Thoracic aorta (tissue), 2 donors: ENCODE results near the gene PPIL6. TPM values are rescaled to one million over a fixed set of nuclear protein-coding genes. Genes with fewer than 3 reads are reported as not detected.
"Not testable (repeated sequence)": the region's sequence is repeated elsewhere in the genome, so short reads cannot be mapped to it uniquely, and the experiment has no call there.

Source experiments
- ATAC-seq: fragments of 150-250 bp; one replicate; pipeline ENCODE4 v1.8.0; 2017; ENCODE audit warnings: low read depth; ENCODE audit not compliant: insufficient number of reproducible peaks, low FRiP score
- DNase-seq: peaks from one replicate; pipeline ENCODE4 v3.0.0-alpha.2; 2020; ENCODE audit warnings: low spot score
- H3K27ac ChIP-seq, 2 donors: fragments of 200-600 bp; sonication (generic); 1 replicate in 1 of 2; 2 replicates in 1 of 2; pipeline ENCODE4 v1.5.1; 2016; ENCODE audit warnings: mild to moderate bottlenecking in 2 of 2, moderate library complexity in 2 of 2
- H3K27me3 ChIP-seq: fragments of 200-600 bp; sonication (generic); replicated peaks from 2 replicates; pipeline ENCODE4 v1.6.0; 2016; ENCODE audit warnings: mild to moderate bottlenecking; ENCODE audit not compliant: insufficient read depth
- H3K36me3 ChIP-seq: fragments of 200-600 bp; sonication (generic); one replicate; pipeline ENCODE4 v1.5.1; 2016
- H3K4me1 ChIP-seq, 2 donors: fragments of 200-600 bp; sonication (generic); 1 replicate in 1 of 2; 2 replicates in 1 of 2; pipeline versions ENCODE4 v1.5.1 to v1.6.0; 2016; ENCODE audit warnings: low read depth in 2 of 2, mild to moderate bottlenecking in 1 of 2; ENCODE audit not compliant: control insufficient read depth in 1 of 2
- H3K4me3 ChIP-seq: fragments of 200-600 bp; sonication (generic); 2 replicates; pipeline ENCODE4 v1.5.1; 2016; ENCODE audit warnings: mild to moderate bottlenecking
- H3K9me3 ChIP-seq: fragments of 200-600 bp; sonication (generic); 2 replicates; pipeline ENCODE4 v1.5.1; 2016
- CTCF ChIP-seq: fragments of 200-600 bp; sonication (generic); IDR thresholded peaks from one replicate; pipeline ENCODE4 v1.5.1; 2019; ENCODE audit warnings: antibody characterized with exemption
- total RNA-seq, 2 donors: library from RNA; depleted of rRNA; stranded (reverse); fragments of >200 nt; gene quantifications; one replicate each; pipeline versions ENCODE4 v1.1.0 to v1.2.3, GENCODE V29; 2016

Gene PPIL6
- total RNA-seq, 2 donors from 2014 or later, result 2.2 to 5.8 TPM

GRCh38 chr6:109372130-109372529, 68.3 kb downstream of the PPIL6 start:
- Histone ChIP-seq H3K27ac (no peak overlapping the region), H3K4me1 (peaks cover 19 to 35% of the 10 kb centered on the region in 2 donors), H3K4me3 (no peak overlapping the region), H3K27me3 (no peaks in the 10 kb centered on the region), H3K9me3 (no peaks in the 10 kb centered on the region), H3K36me3 (peaks cover 53% of the 10 kb centered on the region)
- no peak for TF ChIP-seq CTCF
- no peak for ATAC-seq
- no peak for DNase-seq

DNA sequence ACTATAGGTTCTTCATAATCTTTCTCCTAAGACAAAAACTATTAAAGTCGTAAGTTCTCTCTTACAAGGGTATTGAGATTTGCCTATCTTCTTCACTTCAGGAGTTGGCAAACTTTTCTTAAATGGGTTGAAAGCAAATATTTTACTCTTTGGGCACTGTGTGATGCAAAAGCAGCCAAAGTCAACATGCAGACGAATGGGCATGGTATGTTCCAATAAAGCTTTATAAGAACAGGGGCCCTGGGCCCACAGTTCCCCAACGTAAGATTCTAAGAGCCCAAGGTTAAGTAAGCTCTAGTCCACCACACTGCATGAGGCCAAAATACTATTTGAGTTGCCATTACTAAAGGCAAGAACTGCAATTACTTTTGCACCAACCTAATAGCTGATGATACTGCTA, 69.6 kb downstream of the PPIL6 start:
- Histone ChIP-seq H3K9me3 (no peaks in the 10 kb centered on the region), H3K4me3 (no peak overlapping the region), H3K27ac (no peak overlapping the region), H3K27me3 (no peaks in the 10 kb centered on the region), H3K4me1 (peaks cover 19 to 35% of the 10 kb centered on the region in 2 donors), H3K36me3 (peaks cover 49% of the 10 kb centered on the region)
- ATAC-seq (no peak), DNase-seq (no peak)
- no peak for TF ChIP-seq CTCF

DNA sequence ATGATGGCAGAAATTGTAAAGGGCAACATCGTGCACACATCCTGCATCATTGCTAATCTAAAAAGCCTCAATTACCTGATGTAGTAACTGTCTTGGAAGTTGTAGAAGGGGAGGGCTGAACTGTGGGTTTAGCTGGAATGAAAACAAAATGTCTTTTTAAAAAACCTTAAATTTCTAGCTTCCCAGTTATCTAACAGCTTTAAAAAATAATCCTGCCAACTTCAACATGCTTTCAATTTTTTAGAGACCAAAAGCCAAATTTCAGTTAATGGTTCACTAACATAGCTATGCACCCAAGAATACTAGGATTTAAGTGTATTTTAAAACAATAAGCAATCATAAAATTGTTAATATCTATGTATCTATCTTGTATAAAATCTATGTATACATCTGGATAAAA, 70.1 kb downstream of the PPIL6 start:
- TF ChIP-seq CTCF, result no peak
- peaks cover 49% of the 10 kb centered on the region for H3K36me3 ChIP-seq
- H3K4me1 ChIP-seq, result peaks cover 19 to 35% of the 10 kb centered on the region in 2 donors
- no peak for ATAC-seq
- no peaks in the 10 kb centered on the region for H3K9me3 ChIP-seq
- DNase-seq, result no peak
- H3K27me3 ChIP-seq, result no peaks in the 10 kb centered on the region
- H3K4me3 ChIP-seq, result no peak overlapping the region
- no peak overlapping the region for H3K27ac ChIP-seq

- no peaks in the 10 kb centered on the region for H3K27me3 ChIP-seq
- ATAC-seq, result no peak
- no peak for DNase-seq
- H3K36me3 ChIP-seq, result peaks cover 47% of the 10 kb centered on the region
- H3K27ac ChIP-seq, result no peak overlapping the region
- H3K4me1 ChIP-seq, result peaks cover 19 to 31% of the 10 kb centered on the region in 2 donors
- TF ChIP-seq CTCF, result no peak
- H3K9me3 ChIP-seq, result no peaks in the 10 kb centered on the region
- H3K4me3 ChIP-seq, result no peak overlapping the region
These were observed 70.7 kb downstream of the PPIL6 start for GRCh38 chr6:109369728-109370127.

- H3K4me1 ChIP-seq, ATAC-seq, H3K9me3 ChIP-seq, H3K27ac ChIP-seq, DNase-seq, H3K4me3 ChIP-seq, H3K27me3 ChIP-seq: not testable (repeated sequence)
- H3K36me3 ChIP-seq, result peaks cover 44% of the 10 kb centered on the region
These were observed 75.9 kb downstream of the PPIL6 start for GRCh38 chr6:109364382-109365078.

GRCh38 chr6:109363753-109364152, 76.7 kb downstream of the PPIL6 start:
- peaks cover 43% of the 10 kb centered on the region for H3K36me3 ChIP-seq
- TF ChIP-seq CTCF, result no peak

More at GRCh38 chr6:109363753-109364152, 76.7 kb downstream of the PPIL6 start:
- peaks cover 4 to 5% of the 10 kb centered on the region in 2 donors for H3K4me1 ChIP-seq
- no peaks in the 10 kb centered on the region for H3K27me3 ChIP-seq
- H3K27ac ChIP-seq, result no peak overlapping the region
- ATAC-seq (no peak), DNase-seq (no peak)
- H3K9me3 ChIP-seq, result no peaks in the 10 kb centered on the region
- no peak overlapping the region for H3K4me3 ChIP-seq
